ENCODE data around the gene VEGFD.

The VEGFD gene

GRCh38 chrX:15384304-15384703, at the start of gene VEGFD:
Gene VEGFD, minus strand, starts transcription at chrX:15384413. Its CDS starts 467 bp downstream, at chrX:15383946.
- FAIRE-seq: no peak
- no peak for DNase-seq (ENCODE audit: insufficient read length, low spot score)
- no peak for TF ChIP-seq POLR2A (IDR thresholded peaks at IDR 0.05; ENCODE audit: low read depth, low read length)

DNA sequence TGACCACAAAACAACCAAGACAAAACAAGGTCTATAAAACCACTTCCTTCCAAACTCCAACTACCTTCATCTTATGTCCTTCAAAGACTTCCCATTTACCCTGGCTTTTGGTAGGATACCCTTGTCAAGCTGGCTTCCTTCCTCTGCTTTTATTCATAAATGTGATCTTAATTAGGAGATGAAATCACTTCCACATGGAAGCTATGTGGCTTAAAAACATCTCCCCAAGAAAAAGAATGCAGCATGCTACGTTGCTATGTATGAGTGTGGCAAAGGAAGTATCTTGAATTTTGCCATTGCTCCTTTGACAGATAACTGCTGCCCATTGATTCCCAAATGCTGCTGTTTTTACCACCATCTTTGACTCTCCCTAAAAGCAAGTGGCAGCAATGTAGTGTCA, 46.4 kb upstream of the VEGFD start:
- TF ChIP-seq POLR2A (IDR thresholded peaks at IDR 0.05; ENCODE audit: low read depth, low read length): no peak
- no peak for FAIRE-seq
- no peak for DNase-seq (ENCODE audit: insufficient read length, low spot score)

DNA sequence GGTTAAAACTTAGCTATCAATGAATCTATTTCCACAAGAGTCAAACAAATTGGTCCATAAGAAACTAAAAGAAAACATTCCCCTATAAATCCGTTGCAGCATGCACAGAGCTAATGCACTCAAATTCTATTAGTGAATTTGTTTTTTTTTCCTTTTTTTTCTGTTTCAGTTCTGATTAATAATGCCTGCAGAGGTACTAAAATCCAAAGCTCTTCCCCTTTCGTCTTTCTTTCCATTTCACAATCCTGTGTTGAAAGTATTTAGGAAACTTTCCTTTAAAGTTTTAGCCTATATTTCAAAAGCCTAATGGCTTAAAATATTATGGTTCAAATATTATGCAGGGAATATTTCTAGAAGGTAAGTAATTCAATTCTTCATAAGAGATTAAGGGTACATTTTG, 45.9 kb upstream of the VEGFD start:
- no peak for TF ChIP-seq POLR2A (IDR thresholded peaks at IDR 0.05; ENCODE audit: low read depth, low read length)
- FAIRE-seq (no peak), DNase-seq (ENCODE audit: insufficient read length, low spot score) (no peak)

DNA sequence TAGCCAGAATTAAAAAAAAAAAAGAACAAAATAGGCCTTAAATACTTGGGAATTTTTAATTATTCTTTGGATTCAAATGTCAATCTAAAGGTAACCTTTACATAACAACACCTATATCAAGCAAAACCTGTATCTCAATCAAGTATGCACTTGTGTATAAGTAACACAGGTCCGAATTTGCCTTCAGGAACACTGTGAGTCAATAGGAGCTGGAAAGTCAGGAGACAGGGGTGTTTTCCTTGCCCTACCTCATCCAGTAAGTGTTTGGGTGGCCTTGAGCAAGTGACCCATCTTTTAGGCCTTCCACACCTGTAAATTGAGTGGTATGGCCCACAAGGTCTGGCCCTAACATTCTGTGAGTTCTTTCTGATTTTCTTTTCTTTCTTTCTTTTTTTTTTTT, 40.8 kb upstream of the VEGFD start:
- DNase-seq (ENCODE audit: insufficient read length, low spot score) (no peak), FAIRE-seq (no peak)
- TF ChIP-seq POLR2A (IDR thresholded peaks at IDR 0.05; ENCODE audit: low read depth, low read length): no peak

DNA sequence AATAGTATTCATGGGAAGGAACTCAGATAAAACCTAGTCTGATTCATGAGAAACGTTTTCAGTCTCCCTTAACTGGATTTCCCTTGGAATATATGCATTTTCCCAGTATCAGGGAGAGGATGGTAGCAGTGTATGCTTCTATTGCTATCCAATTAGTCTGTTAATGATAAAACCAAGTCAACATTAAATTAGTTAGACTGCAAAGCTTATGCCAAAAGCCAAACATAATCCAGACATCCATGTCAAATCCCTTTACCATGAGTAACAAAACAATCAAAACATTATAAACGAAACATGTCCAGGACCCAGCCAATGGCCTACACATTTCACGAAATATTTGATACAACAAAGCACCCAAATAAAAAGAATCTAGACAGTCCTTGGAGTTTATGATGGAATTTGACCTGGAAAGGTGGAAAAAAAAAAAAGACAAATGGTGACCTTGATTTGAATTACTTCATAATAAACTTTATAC, 34.5 kb upstream of the VEGFD start:
- no peak for TF ChIP-seq POLR2A (IDR thresholded peaks at IDR 0.05; ENCODE audit: low read depth, low read length)
- FAIRE-seq: no peak
- DNase-seq (ENCODE audit: insufficient read length, low spot score): no peak

- no peak for DNase-seq (ENCODE audit: insufficient read length, low spot score)
- no peak for FAIRE-seq
- no peak for TF ChIP-seq POLR2A (IDR thresholded peaks at IDR 0.05; ENCODE audit: low read depth, low read length)
These were observed 34.0 kb upstream of the VEGFD start for GRCh38 chrX:15418041-15418706.

- DNase-seq (ENCODE audit: insufficient read length, low spot score) (no peak), FAIRE-seq (no peak)
- no peak for TF ChIP-seq POLR2A (IDR thresholded peaks at IDR 0.05; ENCODE audit: low read depth, low read length)
These were observed 32.1 kb upstream of the VEGFD start for GRCh38 chrX:15416133-15416993.

- FAIRE-seq: no peak
- DNase-seq (ENCODE audit: insufficient read length, low spot score): no peak
- no peak for TF ChIP-seq POLR2A (IDR thresholded peaks at IDR 0.05; ENCODE audit: low read depth, low read length)
These were observed 28.9 kb upstream of the VEGFD start for GRCh38 chrX:15413101-15413500.

- no peak for TF ChIP-seq POLR2A (IDR thresholded peaks at IDR 0.05; ENCODE audit: low read depth, low read length)
- no peak for DNase-seq (ENCODE audit: insufficient read length, low spot score)
- no peak for FAIRE-seq
These were observed 26.7 kb upstream of the VEGFD start for GRCh38 chrX:15410947-15411346.

DNA sequence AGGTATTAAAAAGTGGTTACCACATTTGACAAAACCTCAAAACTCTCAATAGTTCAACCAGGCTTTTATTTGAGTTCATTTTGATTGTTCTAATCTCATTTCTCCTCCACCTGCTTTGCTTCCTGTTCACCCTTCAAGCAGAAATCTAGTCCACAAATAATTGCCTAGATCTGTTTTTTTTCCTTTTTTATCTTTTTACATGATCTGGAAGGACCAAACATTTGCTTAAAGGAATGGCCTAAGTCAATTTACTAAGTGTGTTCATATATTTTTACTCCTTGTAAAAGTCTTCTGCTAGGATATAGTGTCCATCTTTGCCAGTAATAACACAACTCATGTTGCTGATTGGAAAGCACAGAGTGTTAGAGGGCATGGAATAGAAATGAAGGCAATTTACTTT, 26.2 kb upstream of the VEGFD start:
- DNase-seq (ENCODE audit: insufficient read length, low spot score) (no peak), FAIRE-seq (no peak)
- no peak for TF ChIP-seq POLR2A (IDR thresholded peaks at IDR 0.05; ENCODE audit: low read depth, low read length)

DNA sequence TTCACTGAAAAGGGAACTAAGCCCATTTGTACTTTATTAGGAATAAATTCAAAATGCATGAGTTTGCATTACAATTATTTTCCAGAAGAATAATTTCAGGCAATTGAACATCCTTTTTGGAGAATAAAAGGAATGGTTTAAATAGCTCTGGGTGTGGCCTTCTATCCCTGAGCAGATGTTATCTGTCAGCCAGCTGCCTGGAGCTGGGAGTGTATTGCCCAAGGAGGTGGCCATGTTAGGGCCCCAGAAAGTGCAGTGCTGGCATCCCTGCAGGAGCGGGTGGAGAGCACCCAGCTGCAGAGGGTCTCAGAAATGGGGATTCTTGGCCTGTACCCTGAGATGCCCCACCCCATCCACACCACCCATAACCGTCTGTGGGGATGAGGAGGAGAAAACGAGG, 21.6 kb upstream of the VEGFD start:
- FAIRE-seq (no peak), DNase-seq (ENCODE audit: insufficient read length, low spot score) (no peak)
- no peak for TF ChIP-seq POLR2A (IDR thresholded peaks at IDR 0.05; ENCODE audit: low read depth, low read length)

GRCh38 chrX:15404401-15405096, 20.3 kb upstream of the VEGFD start:
- TF ChIP-seq POLR2A (IDR thresholded peaks at IDR 0.05; ENCODE audit: low read depth, low read length): no peak
- DNase-seq (ENCODE audit: insufficient read length, low spot score) (no peak), FAIRE-seq (no peak)

DNA sequence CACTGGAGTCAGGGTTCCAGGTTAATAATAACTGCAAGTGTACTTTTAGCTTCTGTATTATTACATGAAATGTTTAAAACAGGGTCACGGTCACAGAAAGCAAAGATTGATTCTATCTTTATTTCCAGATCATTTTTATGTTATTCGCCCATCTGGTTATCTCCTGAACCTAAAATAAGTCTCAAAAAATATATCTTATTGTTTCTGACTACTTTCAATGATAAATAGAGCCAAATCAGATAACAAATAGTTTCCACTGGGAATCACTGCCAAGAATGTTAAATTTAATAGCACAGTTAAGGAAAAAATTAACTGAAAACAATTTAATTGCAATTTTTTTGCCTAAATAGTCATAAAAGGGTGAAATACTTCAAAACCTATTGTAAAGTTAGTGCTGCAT, 17.2 kb upstream of the VEGFD start:
- DNase-seq (ENCODE audit: insufficient read length, low spot score) (no peak), FAIRE-seq (no peak)
- no peak for TF ChIP-seq POLR2A (IDR thresholded peaks at IDR 0.05; ENCODE audit: low read depth, low read length)

DNA sequence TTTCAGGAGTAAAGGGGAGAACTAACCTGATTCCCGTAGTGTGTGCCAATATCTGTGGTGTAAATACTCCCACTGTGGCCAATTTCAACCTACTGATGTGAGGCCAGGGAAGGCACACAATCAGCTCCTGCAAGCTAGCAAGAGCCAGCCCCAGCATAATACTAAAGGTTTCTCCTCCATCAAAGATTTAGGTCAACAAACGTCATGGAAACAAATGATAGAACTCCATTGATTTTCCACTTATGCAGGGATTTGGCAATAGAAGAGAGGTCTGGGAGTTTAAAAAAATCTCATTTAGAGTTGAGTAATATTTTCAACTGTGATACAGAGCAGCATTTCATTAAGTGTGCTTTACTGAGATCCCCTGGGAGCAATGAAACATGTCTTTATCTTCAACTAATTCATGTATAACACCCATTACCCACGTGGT, 15.8 kb upstream of the VEGFD start:
- TF ChIP-seq POLR2A (IDR thresholded peaks at IDR 0.05; ENCODE audit: low read depth, low read length): no peak
- FAIRE-seq (no peak), DNase-seq (ENCODE audit: insufficient read length, low spot score) (no peak)

All from H54 (cell line).